ENCODE results near the gene TEAD4. TPM values are rescaled to one million over a fixed set of nuclear protein-coding genes. Genes with fewer than 3 reads are reported as not detected.

Gene TEAD4
- total RNA-seq, 1 donor, result 22.0 TPM

- no peak for TF ChIP-seq CTCF (IDR thresholded peaks at IDR 0.05; ENCODE audit: insufficient read depth, low read depth, low read length)
- H3K4me3 ChIP-seq (ENCODE audit: low read depth, low read length), result no peak overlapping the region
- no peak for DNase-seq (ENCODE audit: low read depth)
Observed at GRCh38 chr12:3081091-3081490, 121.9 kb downstream of the TEAD4 start.

GRCh38 chr12:3081886-3082285 lies 122.7 kb downstream of the TEAD4 start:
- no peak for DNase-seq (ENCODE audit: low read depth)
- TF ChIP-seq CTCF (IDR thresholded peaks at IDR 0.05; ENCODE audit: insufficient read depth, low read depth, low read length), result no peak
- no peak overlapping the region for H3K4me3 ChIP-seq (ENCODE audit: low read depth, low read length)

- no peak for TF ChIP-seq CTCF (IDR thresholded peaks at IDR 0.05; ENCODE audit: insufficient read depth, low read depth, low read length)
- no peak for DNase-seq (ENCODE audit: low read depth)
- H3K4me3 ChIP-seq (ENCODE audit: low read depth, low read length), result no peak overlapping the region
Observed at GRCh38 chr12:3083241-3083920, 124.2 kb downstream of the TEAD4 start.

- DNase-seq (ENCODE audit: low read depth), result no peak
- no peak for TF ChIP-seq CTCF (IDR thresholded peaks at IDR 0.05; ENCODE audit: insufficient read depth, low read depth, low read length)
Observed at GRCh38 chr12:3083921-3084347, 124.7 kb downstream of the TEAD4 start.

GRCh38 chr12:3084742-3085141 lies 125.5 kb downstream of the TEAD4 start:
- TF ChIP-seq CTCF (IDR thresholded peaks at IDR 0.05; ENCODE audit: insufficient read depth, low read depth, low read length), result no peak
- no peak overlapping the region for H3K4me3 ChIP-seq (ENCODE audit: low read depth, low read length)
- DNase-seq (ENCODE audit: low read depth), result no peak

More at GRCh38 chr12:3083921-3084347, 124.7 kb downstream of the TEAD4 start:
- H3K4me3 ChIP-seq (ENCODE audit: low read depth, low read length), result no peak overlapping the region

- DNase-seq (ENCODE audit: low read depth), result no peak
- no peak overlapping the region for H3K4me3 ChIP-seq (ENCODE audit: low read depth, low read length)
- TF ChIP-seq CTCF (IDR thresholded peaks at IDR 0.05; ENCODE audit: insufficient read depth, low read depth, low read length), result no peak
Observed at GRCh38 chr12:3085341-3086139, 126.3 kb downstream of the TEAD4 start.

Data from fibroblast of villous mesenchyme (primary cell).